ENCODE data around the gene PTPRD.

Gene PTPRD

GRCh38 chr9:8858596-8859161 is 1754.1 kb downstream of the PTPRD start:
- no peaks in the 10 kb centered on the region for H3K36me3 ChIP-seq (ENCODE audit: insufficient read depth, low read length)
- H3K4me1 ChIP-seq (ENCODE audit: insufficient read depth, low read length), result peaks cover 5% of the 10 kb centered on the region; the same call in 1 of the 2 replicates
- peak overlapping the region; percentile 91 for H3K9ac ChIP-seq (ENCODE audit: low read depth, low read length)
- no peaks in the 10 kb centered on the region for H3K9me3 ChIP-seq (ENCODE audit: control insufficient read depth, insufficient read depth, low read length)

DNA sequence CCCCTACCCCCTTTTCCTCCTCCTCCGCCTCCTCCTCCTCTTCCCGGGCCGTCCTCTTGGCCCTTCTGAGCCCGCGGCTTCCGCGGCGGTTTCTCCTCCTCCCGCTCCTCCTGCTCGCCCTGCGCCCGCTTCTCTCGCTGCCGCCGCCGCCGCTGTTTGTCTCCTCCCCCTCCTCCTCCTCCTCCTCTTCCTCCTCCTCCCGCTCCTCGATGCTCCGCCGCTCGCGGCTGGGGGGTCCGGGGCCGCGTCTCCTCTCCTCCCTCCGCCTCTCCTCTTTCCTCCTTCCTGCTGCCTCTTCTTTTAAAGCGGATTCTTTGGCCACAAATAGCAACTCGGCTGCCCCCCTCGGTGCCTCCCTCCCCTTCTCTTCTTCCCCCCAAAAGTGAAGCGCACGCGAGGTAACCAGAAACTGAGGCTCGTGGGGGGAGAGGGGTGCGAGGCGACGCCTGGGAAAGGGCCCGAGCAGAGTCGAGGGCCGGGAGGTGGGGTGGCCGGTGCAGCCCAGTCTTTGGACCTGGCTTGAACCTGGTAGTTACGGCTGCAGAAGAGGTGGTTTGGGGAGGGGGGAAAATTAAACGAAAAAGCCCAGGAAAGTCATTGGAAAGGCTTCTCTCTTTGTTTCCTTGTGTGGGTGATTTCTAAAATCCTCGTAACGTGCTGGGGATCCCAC is 1754.7 kb downstream of the PTPRD start:
- Histone ChIP-seq H3K9me3 (ENCODE audit: control insufficient read depth, insufficient read depth, low read length) (no peaks in the 10 kb centered on the region), H3K36me3 (ENCODE audit: insufficient read depth, low read length) (no peaks in the 10 kb centered on the region), H3K4me1 (ENCODE audit: insufficient read depth, low read length) (0 out of 2 replicates have a peak, but pooled peaks cover 3% of the 10 kb centered on the region), H3K9ac (ENCODE audit: low read depth, low read length) (peak overlapping the region; percentile 91)

GRCh38 chr9:8857068-8857925 is 1755.5 kb downstream of the PTPRD start:
- H3K9ac ChIP-seq (ENCODE audit: low read depth, low read length), result peak overlapping the region; percentile 91
- H3K9me3 ChIP-seq (ENCODE audit: control insufficient read depth, insufficient read depth, low read length), result no peaks in the 10 kb centered on the region
- no peaks in the 10 kb centered on the region for H3K36me3 ChIP-seq (ENCODE audit: insufficient read depth, low read length)
- peaks cover 7% of the 10 kb centered on the region; the same call in 1 of the 2 replicates for H3K4me1 ChIP-seq (ENCODE audit: insufficient read depth, low read length)

GRCh38 chr9:8856396-8857067 is 1756.3 kb downstream of the PTPRD start:
- Histone ChIP-seq H3K4me1 (ENCODE audit: insufficient read depth, low read length) (peaks cover 7% of the 10 kb centered on the region; the same call in 1 of the 2 replicates), H3K9me3 (ENCODE audit: control insufficient read depth, insufficient read depth, low read length) (no peaks in the 10 kb centered on the region), H3K36me3 (ENCODE audit: insufficient read depth, low read length) (no peaks in the 10 kb centered on the region), H3K9ac (ENCODE audit: low read depth, low read length) (peak overlapping the region; percentile 91)

GRCh38 chr9:8855046-8855445 is 1757.8 kb downstream of the PTPRD start:
- Histone ChIP-seq H3K4me1 (ENCODE audit: insufficient read depth, low read length) (peaks cover 7% of the 10 kb centered on the region; the same call in 1 of the 2 replicates), H3K9me3 (ENCODE audit: control insufficient read depth, insufficient read depth, low read length) (no peaks in the 10 kb centered on the region), H3K36me3 (ENCODE audit: insufficient read depth, low read length) (no peaks in the 10 kb centered on the region), H3K9ac (ENCODE audit: low read depth, low read length) (no peak overlapping the region)

- no peaks in the 10 kb centered on the region for H3K9me3 ChIP-seq (ENCODE audit: control insufficient read depth, insufficient read depth, low read length)
- H3K4me1 ChIP-seq (ENCODE audit: insufficient read depth, low read length), result peaks cover 7% of the 10 kb centered on the region; the same call in 1 of the 2 replicates
- no peaks in the 10 kb centered on the region for H3K36me3 ChIP-seq (ENCODE audit: insufficient read depth, low read length)
- no peak overlapping the region for H3K9ac ChIP-seq (ENCODE audit: low read depth, low read length)
Measured at GRCh38 chr9:8852301-8852864, 1760.4 kb downstream of the PTPRD start.

- Histone ChIP-seq H3K4me1 (ENCODE audit: insufficient read depth, low read length) (peaks cover 4% of the 10 kb centered on the region; the same call in 1 of the 2 replicates), H3K36me3 (ENCODE audit: insufficient read depth, low read length) (no peaks in the 10 kb centered on the region), H3K9ac (ENCODE audit: low read depth, low read length) (no peak overlapping the region), H3K9me3 (ENCODE audit: control insufficient read depth, insufficient read depth, low read length) (no peaks in the 10 kb centered on the region)
Measured at GRCh38 chr9:8850914-8851313, 1761.9 kb downstream of the PTPRD start.

GRCh38 chr9:8845808-8846207 is 1767.0 kb downstream of the PTPRD start:
- no peaks in the 10 kb centered on the region for H3K36me3 ChIP-seq (ENCODE audit: insufficient read depth, low read length)
- peaks cover 6% of the 10 kb centered on the region; the same call in 1 of the 2 replicates for H3K4me1 ChIP-seq (ENCODE audit: insufficient read depth, low read length)
- no peak overlapping the region for H3K9ac ChIP-seq (ENCODE audit: low read depth, low read length)

DNA sequence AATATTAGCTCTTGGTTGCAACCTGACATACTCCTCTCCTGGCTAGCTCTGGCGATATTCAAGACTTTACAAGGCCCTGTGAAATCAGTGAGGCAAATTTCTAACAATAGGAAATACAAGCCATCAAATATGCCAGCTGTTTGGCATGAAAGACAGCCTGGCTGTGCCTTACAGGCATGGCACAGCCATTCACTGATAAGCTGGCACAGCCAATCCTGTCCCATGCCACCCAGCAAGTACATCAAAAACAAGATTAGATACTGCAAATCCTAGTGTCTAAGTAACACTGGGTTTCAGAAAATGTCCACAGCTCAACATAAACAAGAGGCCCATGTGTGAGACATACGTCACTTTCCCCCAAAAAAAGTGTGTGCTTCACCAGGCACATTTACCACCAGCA is 1767.4 kb downstream of the PTPRD start:
- H3K9me3 ChIP-seq (ENCODE audit: control insufficient read depth, insufficient read depth, low read length), result no peaks in the 10 kb centered on the region
- H3K9ac ChIP-seq (ENCODE audit: low read depth, low read length), result no peak overlapping the region
- H3K4me1 ChIP-seq (ENCODE audit: insufficient read depth, low read length), result peaks cover 6% of the 10 kb centered on the region; the same call in 1 of the 2 replicates
- H3K36me3 ChIP-seq (ENCODE audit: insufficient read depth, low read length), result no peaks in the 10 kb centered on the region

More at GRCh38 chr9:8845808-8846207, 1767.0 kb downstream of the PTPRD start:
- no peaks in the 10 kb centered on the region for H3K9me3 ChIP-seq (ENCODE audit: control insufficient read depth, insufficient read depth, low read length)

DNA sequence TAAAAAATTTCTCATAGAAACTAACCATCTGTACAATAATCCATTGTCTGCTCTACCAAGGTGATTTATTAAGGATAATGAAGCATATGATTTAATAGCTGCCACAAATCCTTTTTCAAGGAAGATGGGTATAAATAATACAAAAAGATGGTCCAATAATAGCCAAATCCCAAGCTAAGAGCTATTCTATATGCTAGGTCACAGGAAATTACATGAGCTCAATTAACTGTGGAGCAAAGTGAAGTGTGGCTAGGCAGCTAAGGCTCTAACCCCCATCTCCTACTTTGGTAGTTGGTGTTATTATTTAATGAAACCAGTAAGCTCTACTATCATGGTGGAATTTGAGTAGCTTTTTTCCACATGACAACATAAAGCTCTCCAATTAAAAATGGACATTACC is 1768.3 kb downstream of the PTPRD start:
- no peaks in the 10 kb centered on the region for H3K36me3 ChIP-seq (ENCODE audit: insufficient read depth, low read length)
- peaks cover 6% of the 10 kb centered on the region; the same call in 1 of the 2 replicates for H3K4me1 ChIP-seq (ENCODE audit: insufficient read depth, low read length)
- H3K9ac ChIP-seq (ENCODE audit: low read depth, low read length), result no peak overlapping the region
- no peaks in the 10 kb centered on the region for H3K9me3 ChIP-seq (ENCODE audit: control insufficient read depth, insufficient read depth, low read length)

DNA sequence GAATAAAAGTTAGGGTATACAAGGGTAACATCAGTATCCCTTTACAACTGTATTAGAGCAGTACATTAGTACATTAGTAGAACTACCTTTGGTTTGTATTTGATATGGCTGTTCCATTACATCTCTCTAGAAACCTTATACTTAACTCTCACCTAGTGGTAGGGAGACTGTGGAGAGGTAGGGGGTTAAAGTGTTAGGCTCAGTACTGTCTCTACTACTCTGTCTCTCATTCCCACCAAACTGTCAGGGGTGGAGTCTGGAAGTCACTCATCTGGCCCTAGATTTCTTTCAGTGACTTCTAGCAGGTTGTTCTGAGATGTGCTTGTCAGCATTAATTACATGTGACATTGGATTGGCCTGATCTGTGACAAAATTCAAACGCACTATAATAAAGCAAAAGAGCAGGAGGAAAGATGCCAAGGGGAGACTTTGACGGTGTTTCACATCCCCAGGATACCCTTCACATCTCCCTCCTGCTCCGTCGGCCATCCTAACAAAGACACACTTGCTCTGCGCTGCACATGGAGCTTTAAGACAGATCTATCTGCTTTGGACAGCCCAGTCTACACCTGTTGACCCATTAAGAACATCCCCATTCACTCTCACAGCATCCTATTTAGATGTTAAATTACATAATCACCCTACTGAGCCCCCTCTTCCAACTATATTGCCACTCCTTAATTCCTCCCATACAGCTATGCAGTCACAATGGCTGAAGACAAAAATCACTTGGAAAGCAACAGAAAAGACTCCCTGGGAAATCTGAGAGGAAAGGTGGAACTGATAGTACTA is 1770.2 kb downstream of the PTPRD start:
- peaks cover 6% of the 10 kb centered on the region; the same call in 1 of the 2 replicates for H3K4me1 ChIP-seq (ENCODE audit: insufficient read depth, low read length)
- H3K9ac ChIP-seq (ENCODE audit: low read depth, low read length), result no peak overlapping the region
- no peaks in the 10 kb centered on the region for H3K36me3 ChIP-seq (ENCODE audit: insufficient read depth, low read length)
- H3K9me3 ChIP-seq (ENCODE audit: control insufficient read depth, insufficient read depth, low read length), result no peaks in the 10 kb centered on the region

DNA sequence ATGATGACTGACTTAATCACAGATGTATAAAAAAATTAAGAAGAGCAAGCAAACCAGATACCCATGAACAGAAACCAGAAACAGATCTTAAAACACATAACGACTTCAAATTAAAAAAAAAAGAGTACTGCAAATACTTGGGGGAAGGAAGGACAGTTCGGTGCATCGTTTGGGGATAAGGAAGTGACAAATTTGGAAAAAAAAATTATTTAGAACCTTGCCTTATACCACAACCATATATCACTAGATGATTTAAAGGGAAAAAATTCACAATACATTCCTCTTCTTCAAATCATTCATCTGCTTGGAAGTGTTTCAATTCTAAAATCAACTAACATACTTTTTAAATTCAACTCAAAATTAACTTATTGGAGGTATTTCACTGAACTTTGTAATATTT is 1774.7 kb downstream of the PTPRD start:
- Histone ChIP-seq H3K9me3 (ENCODE audit: control insufficient read depth, insufficient read depth, low read length) (no peaks in the 10 kb centered on the region), H3K9ac (ENCODE audit: low read depth, low read length) (no peak overlapping the region), H3K36me3 (ENCODE audit: insufficient read depth, low read length) (no peaks in the 10 kb centered on the region), H3K4me1 (ENCODE audit: insufficient read depth, low read length) (peaks cover 17% of the 10 kb centered on the region)

DNA sequence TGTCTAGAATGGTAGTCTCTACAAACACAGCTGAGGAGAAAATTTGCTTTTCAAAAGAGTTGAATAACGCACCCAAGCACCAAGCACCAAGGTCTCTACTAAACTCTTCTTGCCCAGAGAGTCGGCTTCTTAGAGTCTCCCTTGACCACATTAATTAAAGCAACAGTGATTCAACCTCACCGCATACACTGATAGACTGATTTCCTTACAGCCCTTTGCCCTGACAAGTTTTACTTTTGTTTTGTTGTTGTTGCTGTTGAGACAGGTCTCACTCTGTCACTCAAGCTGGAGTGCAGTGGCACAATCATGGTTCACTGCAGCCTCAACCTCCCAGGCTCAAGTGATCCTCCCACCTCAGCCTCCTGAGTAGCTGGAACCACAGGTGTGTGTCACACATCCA is 1777.5 kb downstream of the PTPRD start:
- Histone ChIP-seq H3K9ac (ENCODE audit: low read depth, low read length) (no peak overlapping the region), H3K36me3 (ENCODE audit: insufficient read depth, low read length) (no peaks in the 10 kb centered on the region), H3K9me3 (ENCODE audit: control insufficient read depth, insufficient read depth, low read length) (no peaks in the 10 kb centered on the region), H3K4me1 (ENCODE audit: insufficient read depth, low read length) (peaks cover 10% of the 10 kb centered on the region)
